Measurements from ENCODE around the gene OR10A3.

DNA sequence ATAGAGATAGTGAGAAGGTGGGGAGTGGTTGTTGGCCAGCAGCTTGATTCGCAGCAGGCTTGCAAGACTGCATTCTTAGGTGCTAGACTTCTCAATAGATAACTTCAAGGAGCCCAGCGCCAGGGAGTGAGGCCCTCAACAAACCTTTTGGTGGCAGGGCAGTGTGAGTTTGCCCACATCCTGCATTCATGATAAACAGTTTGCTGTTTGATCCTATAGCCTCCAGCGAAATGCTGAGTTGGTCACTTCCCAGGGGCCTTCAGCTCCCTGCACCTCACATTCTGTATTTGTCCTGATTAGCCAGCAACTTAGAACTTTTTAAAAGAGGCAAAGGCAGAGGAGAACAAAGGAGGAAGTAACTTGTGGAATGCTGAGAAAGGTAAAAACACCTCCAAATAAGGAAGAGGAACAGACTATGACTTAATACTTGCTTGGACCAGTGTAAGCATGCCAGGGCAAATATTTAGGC, 35.5 kb downstream of the OR10A3 start:
- no peak for TF ChIP-seq EZH2 (IDR thresholded peaks at IDR 0.05)
- TF ChIP-seq, protein P1, sequence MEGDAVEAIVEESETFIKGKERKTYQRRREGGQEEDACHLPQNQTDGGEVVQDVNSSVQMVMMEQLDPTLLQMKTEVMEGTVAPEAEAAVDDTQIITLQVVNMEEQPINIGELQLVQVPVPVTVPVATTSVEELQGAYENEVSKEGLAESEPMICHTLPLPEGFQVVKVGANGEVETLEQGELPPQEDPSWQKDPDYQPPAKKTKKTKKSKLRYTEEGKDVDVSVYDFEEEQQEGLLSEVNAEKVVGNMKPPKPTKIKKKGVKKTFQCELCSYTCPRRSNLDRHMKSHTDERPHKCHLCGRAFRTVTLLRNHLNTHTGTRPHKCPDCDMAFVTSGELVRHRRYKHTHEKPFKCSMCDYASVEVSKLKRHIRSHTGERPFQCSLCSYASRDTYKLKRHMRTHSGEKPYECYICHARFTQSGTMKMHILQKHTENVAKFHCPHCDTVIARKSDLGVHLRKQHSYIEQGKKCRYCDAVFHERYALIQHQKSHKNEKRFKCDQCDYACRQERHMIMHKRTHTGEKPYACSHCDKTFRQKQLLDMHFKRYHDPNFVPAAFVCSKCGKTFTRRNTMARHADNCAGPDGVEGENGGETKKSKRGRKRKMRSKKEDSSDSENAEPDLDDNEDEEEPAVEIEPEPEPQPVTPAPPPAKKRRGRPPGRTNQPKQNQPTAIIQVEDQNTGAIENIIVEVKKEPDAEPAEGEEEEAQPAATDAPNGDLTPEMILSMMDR (IDR thresholded peaks at IDR 0.05) = no peak
- TF ChIP-seq EZH2phosphoT487 (IDR thresholded peaks at IDR 0.05) = no peak
